ENCODE data around the gene GLP2R.

GLP2R gene

GRCh38 chr17:9811537-9811936 is 14.2 kb upstream of the GLP2R start:
- in situ Hi-C loops (cut with MboI; ENCODE audit: low sequenced_read_pairs): no loop called here

GRCh38 chr17:9813166-9813565 is 12.6 kb upstream of the GLP2R start:
- in situ Hi-C loops (cut with MboI; ENCODE audit: low sequenced_read_pairs): no loop called here

DNA sequence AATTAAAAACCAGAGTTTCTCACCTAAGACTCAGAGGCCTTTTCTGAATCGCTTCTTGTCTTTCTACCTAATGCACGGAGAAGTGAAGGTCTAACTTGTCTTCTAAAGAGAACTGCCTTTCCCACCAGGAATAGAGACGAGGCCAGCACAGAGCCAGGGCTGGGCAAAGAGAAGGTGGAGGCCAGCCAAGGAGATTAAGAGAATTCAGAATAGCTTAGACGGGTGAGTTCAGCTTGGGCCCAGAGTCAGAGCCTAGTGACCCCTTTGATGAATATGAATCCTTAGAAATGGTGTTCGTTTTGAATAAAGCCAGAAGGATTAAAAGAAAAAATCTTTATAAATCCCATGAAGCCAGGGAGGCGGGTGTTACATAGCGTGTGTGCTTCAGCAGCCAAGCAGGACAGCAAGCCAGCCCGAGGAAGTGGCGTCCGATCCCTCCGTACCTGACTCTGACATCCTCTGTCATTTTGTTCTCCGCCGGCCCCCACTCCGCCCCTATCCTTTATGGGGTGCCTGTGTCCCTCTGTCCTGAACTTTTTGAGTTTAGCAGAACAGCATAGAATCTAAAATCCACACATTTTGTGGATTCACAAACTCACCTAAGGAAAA is 11.3 kb upstream of the GLP2R start:
- in situ Hi-C loops (cut with MboI; ENCODE audit: low sequenced_read_pairs): no loop called here

- in situ Hi-C loops (cut with MboI; ENCODE audit: low sequenced_read_pairs): no loop called here
Measured at GRCh38 chr17:9816472-9816871, 9.3 kb upstream of the GLP2R start.

DNA sequence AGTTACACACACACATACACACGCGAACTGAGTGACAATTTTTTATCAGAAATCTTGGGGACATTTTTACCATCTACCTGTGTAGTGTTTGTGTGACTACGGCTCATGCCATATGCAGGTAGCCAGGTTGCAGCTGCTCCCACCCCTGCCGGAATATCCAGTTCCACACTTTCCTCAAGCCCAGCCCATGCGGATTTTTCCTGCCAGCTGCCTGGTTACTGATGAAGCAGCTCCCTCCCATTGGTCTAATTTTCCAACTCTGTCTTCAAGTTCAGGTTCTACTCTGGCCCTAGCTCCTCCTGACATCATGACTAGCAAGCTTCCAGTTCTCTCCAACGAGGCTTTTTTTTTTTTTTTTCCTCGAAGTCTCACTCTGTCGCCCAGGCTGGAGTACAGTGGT is 8.6 kb upstream of the GLP2R start:
- in situ Hi-C loops (cut with MboI; ENCODE audit: low sequenced_read_pairs): no loop called here

DNA sequence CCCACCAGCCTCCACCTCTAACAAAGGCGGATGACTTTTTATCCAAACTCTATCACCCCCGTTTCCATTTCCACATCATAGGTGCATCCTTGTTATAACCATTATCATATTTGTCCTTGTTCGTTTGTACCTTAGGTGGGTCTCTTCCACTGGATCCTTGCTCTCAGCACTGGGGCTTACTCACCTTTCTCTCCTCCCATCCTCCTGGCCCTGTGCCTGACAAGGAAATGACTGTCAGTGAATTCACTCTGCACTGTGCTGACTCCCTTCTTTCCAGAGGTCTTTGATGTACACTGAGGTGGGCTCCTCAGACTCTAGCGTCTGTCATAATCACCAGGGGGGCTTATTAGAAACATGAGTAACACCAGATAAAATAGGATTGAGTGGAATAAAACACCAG is 7.0 kb upstream of the GLP2R start:
- in situ Hi-C loops (cut with MboI; ENCODE audit: low sequenced_read_pairs): no loop called here

GRCh38 chr17:9820448-9820847 is 5.3 kb upstream of the GLP2R start:
- in situ Hi-C loops (cut with MboI; ENCODE audit: low sequenced_read_pairs): no loop called here

- in situ Hi-C loops (cut with MboI; ENCODE audit: low sequenced_read_pairs): no loop called here
Measured at GRCh38 chr17:9821921-9822320, 3.8 kb upstream of the GLP2R start, which contains the start of gene GSG1L2. Gene GSG1L2 (minus strand): TSS chr17:9822079. CDS start chr17:9822071, 8 bp downstream.

DNA sequence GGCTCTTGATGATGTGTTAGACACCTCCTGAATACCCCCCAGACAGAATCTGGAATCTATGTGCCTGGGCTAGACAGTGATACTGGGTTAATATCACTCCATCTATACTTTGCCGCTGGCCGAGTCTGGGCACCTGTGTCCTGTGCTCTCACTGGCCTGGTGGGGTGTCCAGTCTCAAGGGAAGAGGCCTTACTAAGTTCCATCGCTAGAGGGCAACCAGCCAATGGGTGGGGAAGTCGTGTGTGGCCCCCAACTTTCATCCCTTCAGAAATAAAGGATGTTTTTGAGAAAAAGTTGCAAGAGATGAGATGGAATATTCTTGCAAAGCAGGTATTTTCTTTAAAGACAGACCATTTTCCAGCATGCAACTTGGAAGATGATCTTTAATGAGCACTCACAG is 1.6 kb upstream of the GLP2R start:
- in situ Hi-C loops (cut with MboI; ENCODE audit: low sequenced_read_pairs): no loop called here

DNA sequence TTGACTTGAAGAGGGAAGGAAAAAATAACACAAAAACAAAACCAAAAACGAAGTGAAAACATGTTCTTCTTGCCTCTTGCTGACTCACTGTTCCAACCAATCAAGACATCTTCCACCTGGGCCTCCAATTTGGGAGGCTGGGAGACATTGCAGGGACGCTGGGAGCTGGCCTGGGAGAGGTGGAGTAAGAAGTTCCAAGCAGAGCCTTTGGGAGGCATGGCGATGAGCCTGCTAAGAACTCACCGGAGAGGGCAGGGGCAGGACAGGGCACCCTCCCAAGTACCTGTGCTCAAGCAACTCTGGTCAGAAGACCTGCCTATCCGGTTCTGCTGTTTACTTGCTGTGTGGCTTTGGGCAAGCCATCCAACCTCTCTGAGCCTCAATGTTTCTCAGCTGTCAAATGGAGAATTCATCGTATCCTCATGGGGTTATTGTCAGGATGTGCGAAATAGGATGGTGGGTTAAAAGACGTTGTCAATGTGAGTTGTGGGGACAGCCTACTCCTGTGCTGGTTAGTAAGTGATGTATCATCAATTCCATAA is 856 bp upstream of the GLP2R start:
- in situ Hi-C loops (cut with MboI; ENCODE audit: low sequenced_read_pairs): no loop called here

GRCh38 chr17:9828296-9829295 is 2.9 kb downstream of the GLP2R start:
- in situ Hi-C loops (cut with MboI; ENCODE audit: low sequenced_read_pairs): no loop called here

DNA sequence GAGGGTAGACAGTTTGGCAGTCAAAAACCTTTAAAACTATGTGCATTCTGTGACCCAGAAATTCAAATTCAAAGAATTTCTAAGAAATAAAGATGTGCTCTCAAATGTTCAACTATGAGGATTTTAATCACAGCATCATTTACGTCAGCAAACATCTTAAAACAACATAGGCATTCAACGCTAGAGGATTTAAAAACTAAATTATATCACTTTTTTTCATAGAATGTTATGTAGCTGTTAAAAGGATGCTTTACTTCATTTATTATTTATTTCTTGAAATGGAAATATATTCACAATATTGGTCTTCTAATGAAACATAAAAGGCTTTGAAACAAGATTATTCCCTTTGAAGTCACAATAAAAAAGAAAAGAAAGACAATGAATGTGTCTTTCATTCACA is 3.6 kb downstream of the GLP2R start:
- in situ Hi-C loops (cut with MboI; ENCODE audit: low sequenced_read_pairs): no loop called here

GRCh38 chr17:9830711-9831110 is 5.0 kb downstream of the GLP2R start:
- in situ Hi-C loops (cut with MboI; ENCODE audit: low sequenced_read_pairs): no loop called here

DNA sequence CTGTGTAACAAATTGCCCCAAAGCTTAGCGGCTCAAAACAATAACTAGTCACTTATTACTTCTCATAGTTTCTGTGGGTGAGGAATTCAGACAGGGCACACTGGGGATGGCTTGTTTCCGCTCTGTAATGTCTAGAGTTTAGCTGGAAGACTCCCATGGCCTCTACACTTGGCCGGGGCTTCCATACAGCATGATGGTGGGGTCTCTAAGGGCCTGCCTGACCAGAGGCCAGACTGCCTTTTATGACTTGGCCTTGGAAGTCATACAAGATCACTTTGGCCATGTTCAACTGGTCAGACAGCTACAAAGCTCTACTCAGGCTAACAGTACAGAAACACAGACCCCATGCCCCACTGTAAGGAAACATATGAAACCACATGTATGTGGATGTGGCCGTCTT is 8.2 kb downstream of the GLP2R start:
- in situ Hi-C loops (cut with MboI; ENCODE audit: low sequenced_read_pairs): no loop called here

DNA sequence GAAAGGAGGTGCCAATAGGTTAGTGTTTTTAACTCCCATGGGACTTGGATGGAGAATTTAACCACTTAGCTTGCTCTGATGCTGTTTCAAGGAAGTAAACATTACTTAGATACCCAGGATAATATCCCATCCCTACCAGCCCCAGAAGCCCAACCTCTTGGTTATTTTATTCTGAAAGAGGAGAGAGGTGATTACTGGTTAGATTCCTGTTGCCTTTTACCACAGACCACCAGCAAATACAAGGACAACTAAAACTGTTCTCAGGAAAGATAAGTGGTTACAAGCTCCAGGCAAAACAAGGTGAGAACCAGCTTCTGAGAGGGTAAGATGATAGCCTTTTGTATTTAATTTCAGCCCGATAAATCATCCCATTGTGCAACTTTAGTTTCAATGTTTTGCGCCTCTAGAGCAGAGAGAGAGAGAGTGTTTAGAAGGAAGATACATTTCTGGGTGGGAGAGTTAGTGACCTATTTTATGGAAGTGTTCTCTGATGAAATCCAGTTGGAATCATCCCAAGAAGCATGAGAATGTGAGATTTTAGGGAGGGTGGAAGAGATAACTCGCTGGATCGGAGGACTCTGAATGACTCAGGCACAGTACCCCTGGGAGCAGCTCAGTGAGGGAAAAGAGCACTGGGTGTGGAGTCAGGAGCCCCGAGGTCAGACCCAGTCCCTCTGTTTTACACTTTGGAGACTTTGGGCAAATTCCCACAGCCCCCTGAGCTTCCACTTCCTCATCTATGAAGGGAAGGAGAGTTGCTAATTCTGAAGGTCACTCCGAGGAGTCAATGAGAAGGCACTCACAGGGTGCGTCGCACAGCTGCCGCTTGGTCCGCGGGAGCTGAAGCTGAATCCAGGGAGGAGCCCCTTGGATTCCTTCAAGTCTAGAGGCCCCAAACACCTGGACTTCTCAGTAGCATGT is 12.1 kb downstream of the GLP2R start:
- in situ Hi-C loops (cut with MboI; ENCODE audit: low sequenced_read_pairs): no loop called here

GRCh38 chr17:9839433-9839832 is 13.7 kb downstream of the GLP2R start:
- in situ Hi-C loops (cut with MboI; ENCODE audit: low sequenced_read_pairs): no loop called here

GRCh38 chr17:9842057-9842758 is 16.5 kb downstream of the GLP2R start:
- in situ Hi-C loops (cut with MboI; ENCODE audit: low sequenced_read_pairs): no loop called here

GRCh38 chr17:9843152-9844010 is 17.7 kb downstream of the GLP2R start:
- in situ Hi-C loops (cut with MboI; ENCODE audit: low sequenced_read_pairs): no loop called here

- in situ Hi-C loops (cut with MboI; ENCODE audit: low sequenced_read_pairs): no loop called here
Measured at GRCh38 chr17:9844153-9844552, 18.4 kb downstream of the GLP2R start.

Measured in HL-60/S4 treated with phorbol 12-myristate 13-acetate at 8.2 ng/mL for 4 days and 3 days (cell line).